DMS 273 (cell line): Measurements from ENCODE around the gene DUSP8.
A peak's percentile ranks its signal among the peaks of the same experiment; 100 is the strongest.

Source experiments
- DNase-seq: peaks from one replicate; lab custom pipeline; 2025; ENCODE audit not compliant: unreplicated experiment; lab: John Stamatoyannopoulos, UW

DUSP8 gene

GRCh38 chr11:1554981-1555712 is 16.9 kb downstream of the DUSP8 start:
- no peak for DNase-seq

- DNase-seq = no peak
Measured at GRCh38 chr11:1553808-1554594, 18.1 kb downstream of the DUSP8 start.

- DNase-seq = no peak
Measured at GRCh38 chr11:1549338-1550330, 22.4 kb downstream of the DUSP8 start.

- peak; percentile 51 for DNase-seq
Measured at GRCh38 chr11:1548221-1549070, 23.6 kb downstream of the DUSP8 start.

- DNase-seq = no peak
Measured at GRCh38 chr11:1547467-1548098, 24.5 kb downstream of the DUSP8 start.

GRCh38 chr11:1546536-1547466 is 25.3 kb downstream of the DUSP8 start:
- DNase-seq = peak; percentile 77

- no peak for DNase-seq
Measured at GRCh38 chr11:1546077-1546535, 26.0 kb downstream of the DUSP8 start.

GRCh38 chr11:1545432-1545831 is 26.6 kb downstream of the DUSP8 start:
- no peak for DNase-seq

- no peak for DNase-seq
Measured at GRCh38 chr11:1544536-1544935, 27.5 kb downstream of the DUSP8 start.

GRCh38 chr11:1543606-1544263 is 28.3 kb downstream of the DUSP8 start:
- no peak for DNase-seq

- no peak for DNase-seq
Measured at GRCh38 chr11:1542267-1542666, 29.8 kb downstream of the DUSP8 start.

GRCh38 chr11:1541474-1542204 is 30.4 kb downstream of the DUSP8 start:
- no peak for DNase-seq

GRCh38 chr11:1540074-1540473 is 32.0 kb downstream of the DUSP8 start:
- no peak for DNase-seq

- DNase-seq = no peak
Measured at GRCh38 chr11:1538153-1538552, 33.9 kb downstream of the DUSP8 start.

GRCh38 chr11:1536065-1536843 is 35.8 kb downstream of the DUSP8 start:
- no peak for DNase-seq

GRCh38 chr11:1534682-1535081 is 37.4 kb downstream of the DUSP8 start:
- no peak for DNase-seq

GRCh38 chr11:1534171-1534570 is 37.9 kb downstream of the DUSP8 start:
- no peak for DNase-seq
